Activated CD4-positive, alpha-beta T cell treated with anti-CD3 and anti-CD28 coated beads, Interleukin-2, amount 50 U/mL, for 1 hour (primary cell): Measurements from ENCODE around the gene HDAC4.
"Not testable (repeated sequence)": the region's sequence is repeated elsewhere in the genome, so short reads cannot be mapped to it uniquely, and the experiment has no call there.

Experiments used
- DNase-seq: peaks from one replicate; pipeline ENCODE4 v3.0.0-alpha.2; 2020

The HDAC4 gene

GRCh38 chr2:239049421-239050251 lies 351.2 kb downstream of the HDAC4 start:
- DNase-seq: no peak

- no peak for DNase-seq
Measured at GRCh38 chr2:239048736-239049135, 352.1 kb downstream of the HDAC4 start.

- DNase-seq: no peak
Measured at GRCh38 chr2:239047861-239048260, 353.0 kb downstream of the HDAC4 start.

GRCh38 chr2:239047420-239047819 lies 353.4 kb downstream of the HDAC4 start:
- no peak for DNase-seq

- DNase-seq: no peak
Measured at GRCh38 chr2:239046822-239047221, 354.0 kb downstream of the HDAC4 start.

- DNase-seq: no peak
Measured at GRCh38 chr2:239044336-239044735, 356.5 kb downstream of the HDAC4 start.

- DNase-seq: no peak
Measured at GRCh38 chr2:239043326-239043725, 357.5 kb downstream of the HDAC4 start.

GRCh38 chr2:239042551-239043320 lies 358.1 kb downstream of the HDAC4 start:
- DNase-seq: no peak

- DNase-seq: no peak
Measured at GRCh38 chr2:239042046-239042445, 358.8 kb downstream of the HDAC4 start.

- no peak for DNase-seq
Measured at GRCh38 chr2:239041062-239041461, 359.8 kb downstream of the HDAC4 start.

- no peak for DNase-seq
Measured at GRCh38 chr2:239040152-239040761, 360.6 kb downstream of the HDAC4 start.

GRCh38 chr2:239039479-239039861 lies 361.4 kb downstream of the HDAC4 start:
- no peak for DNase-seq

GRCh38 chr2:239038773-239039478 lies 361.9 kb downstream of the HDAC4 start:
- DNase-seq: no peak

GRCh38 chr2:239038284-239038683 lies 362.5 kb downstream of the HDAC4 start:
- not testable (repeated sequence) for DNase-seq

GRCh38 chr2:239037559-239037910 lies 363.3 kb downstream of the HDAC4 start:
- no peak for DNase-seq

GRCh38 chr2:239036819-239037558 lies 363.8 kb downstream of the HDAC4 start:
- DNase-seq: no peak

GRCh38 chr2:239035997-239036731 lies 364.7 kb downstream of the HDAC4 start:
- DNase-seq: no peak

- peak; percentile 66 for DNase-seq
Measured at GRCh38 chr2:239035361-239035814, 365.4 kb downstream of the HDAC4 start.

- DNase-seq: no peak
Measured at GRCh38 chr2:239034561-239035341, 366.1 kb downstream of the HDAC4 start.

- DNase-seq: no peak
Measured at GRCh38 chr2:239033801-239034560, 366.8 kb downstream of the HDAC4 start.
